ENCODE data around the gene OOEP.

The OOEP gene

DNA sequence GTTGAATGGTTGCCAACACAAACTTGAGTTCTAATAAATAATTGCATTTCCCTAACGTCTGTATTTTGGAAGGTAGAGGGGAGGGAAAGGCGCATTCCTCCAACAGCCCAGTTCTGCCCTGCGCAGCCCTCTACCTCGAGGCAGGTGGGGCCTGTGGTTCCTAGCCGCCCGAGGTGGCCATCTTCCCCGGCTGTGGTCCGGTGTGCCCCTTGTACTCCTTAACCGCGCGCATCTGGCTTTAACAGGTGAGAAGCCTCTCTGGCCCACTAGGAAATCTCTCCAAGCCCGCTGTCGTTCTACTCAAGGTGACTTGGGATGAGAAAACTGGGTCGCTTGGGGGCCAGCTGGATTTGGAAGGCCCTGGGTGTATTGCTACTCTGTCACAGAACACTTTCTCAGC, 5.6 kb downstream of the OOEP start:
- no peak for DNase-seq

DNA sequence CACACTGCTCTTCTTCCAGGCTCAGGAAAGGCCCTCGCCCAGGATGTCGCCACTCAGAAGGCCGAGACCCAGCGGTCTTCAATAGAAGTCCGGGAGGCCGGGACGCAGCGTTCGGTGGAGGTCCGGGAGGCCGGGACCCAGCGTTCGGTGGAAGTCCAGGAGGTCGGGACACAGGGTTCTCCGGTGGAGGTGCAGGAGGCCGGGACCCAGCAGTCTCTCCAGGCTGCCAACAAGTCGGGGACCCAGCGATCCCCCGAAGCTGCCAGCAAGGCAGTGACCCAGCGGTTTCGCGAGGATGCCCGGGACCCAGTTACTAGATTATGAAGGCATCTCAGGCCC, 6.2 kb downstream of the OOEP start:
- no peak for DNase-seq

DNA sequence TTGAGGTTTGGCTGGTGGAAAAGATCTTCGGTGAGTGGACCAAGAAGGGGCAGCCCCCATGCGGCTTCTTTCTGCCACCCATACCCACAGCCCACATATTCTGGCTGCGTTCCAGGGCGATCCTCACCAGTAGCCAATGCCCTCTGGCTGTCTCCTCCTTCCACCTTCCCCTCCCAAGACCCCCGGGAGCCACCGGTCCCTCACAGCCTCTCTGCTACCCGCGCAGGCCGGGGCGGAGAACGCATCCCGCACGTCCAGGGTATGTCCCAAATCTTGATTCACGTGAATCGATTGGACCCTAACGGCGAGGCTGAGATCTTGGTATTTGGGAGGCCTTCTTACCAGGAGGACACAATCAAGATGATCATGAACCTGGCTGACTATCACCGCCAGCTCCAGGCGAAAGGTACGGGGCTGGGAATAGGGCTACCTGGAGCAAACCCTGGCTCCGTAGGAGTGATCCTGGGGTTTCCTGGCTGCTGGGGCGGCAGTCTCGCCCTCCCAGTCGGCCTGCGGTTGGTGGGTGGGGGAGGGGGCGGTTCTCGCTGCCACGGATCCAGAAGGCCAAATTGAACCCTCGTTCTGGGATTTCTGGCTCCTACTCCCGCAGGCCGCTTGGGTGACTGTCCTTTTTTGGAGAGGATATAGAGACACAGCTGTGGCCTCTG, 6.7 kb downstream of the OOEP start:
- DNase-seq, result no peak

GRCh38 chr6:73362358-73362757, 7.3 kb downstream of the OOEP start, which contains the start of gene KHDC3L:
Gene KHDC3L, plus strand, starts transcription at chr6:73362658. Its CDS starts 72 bp downstream, at chr6:73362730.
- no peak for DNase-seq

DNA sequence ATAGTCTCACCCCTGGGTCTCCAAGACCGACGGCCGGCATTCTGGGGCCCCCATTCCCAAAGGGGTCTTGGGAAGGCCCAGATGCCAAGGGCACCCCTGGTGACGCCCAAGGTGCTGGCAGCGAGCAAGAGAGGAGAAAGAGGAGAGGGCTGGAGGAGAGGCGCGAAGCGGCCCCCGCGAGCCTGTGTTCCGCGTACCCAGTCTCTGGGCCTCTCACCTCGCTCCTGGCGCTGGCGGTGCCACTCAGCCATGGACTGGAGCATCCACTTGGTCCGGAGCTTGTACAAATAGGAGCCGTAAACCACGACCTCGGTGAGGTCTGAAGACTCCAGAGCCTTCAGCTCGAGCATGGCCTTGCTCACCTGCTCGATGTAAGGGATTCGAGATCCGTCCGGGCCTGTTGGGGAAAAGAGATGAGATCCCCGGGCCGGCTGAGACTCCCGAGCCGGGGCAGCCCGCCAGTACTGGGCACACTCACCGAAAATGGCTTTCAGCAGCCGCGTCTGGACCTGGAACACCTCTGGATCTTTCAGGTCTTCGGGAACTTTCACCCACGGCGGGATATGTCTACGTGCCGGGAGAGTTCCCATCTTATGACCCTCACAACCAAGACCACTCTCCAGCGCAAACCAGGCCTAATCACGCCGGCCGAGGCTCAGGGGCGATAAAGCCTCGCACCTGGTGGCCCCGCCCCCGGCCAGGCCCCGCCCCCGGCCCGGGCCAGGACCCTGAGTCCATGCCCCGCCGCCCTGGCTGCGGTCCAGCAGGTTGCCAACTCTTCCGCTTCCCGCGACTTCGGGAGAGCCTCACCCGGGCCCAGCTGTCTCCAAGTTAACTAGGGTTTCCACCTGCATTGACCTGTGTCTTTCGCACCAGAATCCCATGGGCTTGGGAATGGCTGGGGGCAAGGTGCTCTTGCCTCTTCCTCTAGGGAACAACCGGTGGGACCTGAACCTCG, 15.8 kb downstream of the OOEP start, which contains the start of gene DPPA5:
TSS of gene DPPA5 (minus strand) at position 641 of the 958 bp plus-strand sequence. CDS start at position 590, 51 bp downstream.
- no peak for DNase-seq

DNA sequence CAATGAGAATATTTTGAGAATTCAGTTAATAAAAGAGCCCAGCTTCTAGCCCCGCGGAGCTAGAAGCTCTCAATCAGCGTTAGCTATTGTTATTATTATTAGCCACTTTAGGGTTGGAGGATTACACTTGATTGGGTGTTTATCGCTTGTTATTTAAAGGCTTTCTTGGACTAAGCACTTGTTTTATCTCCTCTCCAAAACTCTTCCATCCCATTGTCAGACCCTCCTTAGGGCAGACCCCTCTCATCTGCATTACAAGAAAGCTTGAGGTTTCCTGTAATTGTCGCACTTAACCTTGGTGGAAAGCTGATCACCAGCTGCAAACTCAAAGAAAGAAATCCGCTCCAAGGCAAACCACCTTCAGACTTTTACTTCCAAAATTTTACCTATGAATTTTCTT, 20.4 kb downstream of the OOEP start:
- DNase-seq, result no peak

DNA sequence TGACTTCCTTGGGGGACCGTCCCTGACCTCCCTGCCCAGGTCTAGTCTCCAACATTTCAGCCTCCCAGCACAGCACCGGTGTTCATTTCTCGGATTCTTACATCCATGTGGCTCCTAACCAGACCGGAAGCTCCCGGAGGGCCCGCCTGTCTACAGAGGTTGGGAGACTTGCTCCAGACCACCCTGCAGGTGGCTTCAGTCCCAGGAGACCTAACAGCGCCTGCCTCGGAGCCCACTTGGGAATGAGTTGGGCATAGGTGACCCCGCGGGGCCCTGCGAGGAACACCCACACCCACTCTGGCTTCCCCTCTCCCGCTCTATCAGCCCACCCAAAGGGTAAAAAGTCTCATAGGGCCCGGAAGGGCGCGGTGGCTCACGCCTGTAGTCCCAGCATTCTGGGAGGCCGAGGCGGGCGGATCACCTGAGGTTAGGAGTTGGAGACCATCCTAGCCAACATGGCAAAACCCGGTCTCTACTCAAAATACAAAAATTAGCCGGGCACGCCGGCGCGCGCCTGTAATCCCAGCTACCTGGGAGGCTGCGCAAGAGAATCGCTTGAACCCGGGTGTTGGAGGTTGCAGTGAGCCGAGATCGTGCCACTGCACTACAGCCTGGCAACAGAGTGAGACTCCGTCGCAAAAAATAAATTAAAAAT, 21.0 kb downstream of the OOEP start:
- no peak for DNase-seq

GRCh38 chr6:73343164-73343563, 26.5 kb downstream of the OOEP start:
- no peak for DNase-seq

DNA sequence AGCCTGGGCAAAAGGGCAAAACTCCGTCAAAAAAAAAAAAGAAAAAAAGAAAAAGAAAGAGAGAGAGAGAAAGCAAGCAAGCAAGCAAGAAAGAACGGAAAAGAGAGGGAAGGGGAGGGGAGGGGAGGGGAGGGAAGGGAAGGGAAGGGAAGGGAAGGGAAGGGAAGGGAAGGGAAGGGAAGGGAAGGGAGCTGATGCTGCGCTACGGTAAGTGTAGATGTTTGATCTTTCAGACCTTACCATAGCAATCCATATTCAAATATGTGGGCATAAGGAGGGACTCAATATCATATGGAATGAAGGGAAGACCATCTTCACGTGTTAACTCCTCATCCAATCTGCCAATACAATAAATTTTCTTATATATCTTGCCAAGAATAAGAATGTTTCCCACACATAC, 27.5 kb downstream of the OOEP start:
- no peak for DNase-seq

GRCh38 chr6:73341335-73341734, 28.4 kb downstream of the OOEP start:
- DNase-seq, result no peak

DNA sequence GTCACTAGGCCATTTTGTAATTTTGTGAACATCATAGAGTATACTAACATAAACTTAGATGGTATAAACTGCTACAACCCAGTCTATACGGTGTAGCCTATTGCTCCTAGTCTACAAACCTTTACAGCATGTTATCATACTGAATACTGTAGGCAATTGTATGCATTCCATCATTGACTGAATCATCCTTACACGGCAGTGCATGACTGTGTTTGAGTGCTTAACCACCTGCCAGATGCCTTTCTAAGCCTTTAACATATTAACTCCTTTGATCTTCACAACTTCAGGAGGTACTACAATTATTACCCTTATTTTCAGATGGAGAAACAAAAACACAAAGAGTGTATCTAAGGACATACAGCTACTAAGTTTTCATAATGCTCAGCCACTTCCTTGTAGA, 29.6 kb downstream of the OOEP start:
- no peak for DNase-seq

GRCh38 chr6:73339340-73339739, 30.4 kb downstream of the OOEP start:
- no peak for DNase-seq

- DNase-seq, result no peak
These were observed 40.5 kb downstream of the OOEP start for GRCh38 chr6:73329201-73329600.

- DNase-seq, result no peak
These were observed 40.9 kb downstream of the OOEP start for GRCh38 chr6:73328790-73329189.

DNA sequence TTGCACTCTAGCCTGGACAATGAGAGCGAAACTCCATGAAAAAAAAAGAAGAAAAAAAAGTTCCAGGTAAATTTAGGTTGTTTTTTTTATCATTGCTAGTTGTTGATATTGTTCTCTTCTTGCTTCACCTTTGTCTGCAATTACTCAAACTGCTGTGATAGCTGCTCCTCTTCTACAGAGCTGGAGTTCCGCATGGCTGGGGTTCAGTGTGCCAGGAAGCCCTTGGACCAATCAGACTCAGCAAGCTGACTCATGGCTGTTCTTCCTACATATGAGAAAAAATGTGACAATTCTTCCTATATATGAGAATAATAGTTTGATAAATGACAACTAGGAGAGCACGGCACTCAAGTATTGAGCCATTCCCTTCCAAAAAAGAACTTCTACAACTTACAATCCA, 44.0 kb downstream of the OOEP start:
- DNase-seq, result no peak

GRCh38 chr6:73323323-73323722, 46.4 kb downstream of the OOEP start:
- no peak for DNase-seq

Measured in stimulated activated CD4-positive, alpha-beta T cell treated with anti-CD3 and anti-CD28 coated beads, Interleukin-2, amount 100 ng/mL, for 24 hours (primary cell).